Islet of Langerhans (tissue), 1 donor: ENCODE results near the gene LIN7C.

Experiments used
- FAIRE-seq: peaks from one replicate; lab custom pipeline; 2011; peaks lifted over from hg19 to GRCh38; lab: Jason Lieb, UNC

The LIN7C gene

GRCh38 chr11:27507557-27508322 is 1.2 kb upstream of the LIN7C start:
- FAIRE-seq: no peak

- FAIRE-seq: no peak
Measured at GRCh38 chr11:27505781-27506180, 788 bp downstream of the LIN7C start.

- FAIRE-seq: no peak
Measured at GRCh38 chr11:27504205-27504604, 2.4 kb downstream of the LIN7C start.

GRCh38 chr11:27501100-27501499 is 5.5 kb downstream of the LIN7C start:
- FAIRE-seq: no peak

- no peak for FAIRE-seq
Measured at GRCh38 chr11:27497911-27498310, 8.7 kb downstream of the LIN7C start.

- peak; percentile 97 for FAIRE-seq
Measured at GRCh38 chr11:27497284-27497866, 9.2 kb downstream of the LIN7C start.

GRCh38 chr11:27496461-27496860 is 10.1 kb downstream of the LIN7C start:
- FAIRE-seq: no peak

GRCh38 chr11:27495710-27496300 is 10.8 kb downstream of the LIN7C start:
- no peak for FAIRE-seq

- FAIRE-seq: no peak
Measured at GRCh38 chr11:27489092-27489491, 17.5 kb downstream of the LIN7C start.

GRCh38 chr11:27487706-27488105 is 18.9 kb downstream of the LIN7C start:
- no peak for FAIRE-seq

- FAIRE-seq: peak; percentile 92
Measured at GRCh38 chr11:27485930-27486773, 20.4 kb downstream of the LIN7C start.

- FAIRE-seq: no peak
Measured at GRCh38 chr11:27482793-27483192, 23.8 kb downstream of the LIN7C start.

- FAIRE-seq: no peak
Measured at GRCh38 chr11:27481992-27482391, 24.6 kb downstream of the LIN7C start.

GRCh38 chr11:27477831-27478230 is 28.7 kb downstream of the LIN7C start:
- FAIRE-seq: no peak

GRCh38 chr11:27477243-27477642 is 29.3 kb downstream of the LIN7C start:
- FAIRE-seq: no peak

- FAIRE-seq: no peak
Measured at GRCh38 chr11:27475622-27476021, 30.9 kb downstream of the LIN7C start.

GRCh38 chr11:27473017-27473406 is 33.6 kb downstream of the LIN7C start:
- FAIRE-seq: no peak

- peak; percentile 81 for FAIRE-seq
Measured at GRCh38 chr11:27472398-27473016, 34.1 kb downstream of the LIN7C start, which contains the start of gene LGR4. Gene LGR4 (minus strand): TSS chr11:27472790. CDS start chr11:27472302, 488 bp downstream.

GRCh38 chr11:27471589-27472397 is 34.8 kb downstream of the LIN7C start:
- no peak for FAIRE-seq

GRCh38 chr11:27470826-27471588 is 35.6 kb downstream of the LIN7C start:
- no peak for FAIRE-seq

GRCh38 chr11:27470166-27470565 is 36.4 kb downstream of the LIN7C start:
- FAIRE-seq: no peak
